GM10248 (cell line): ENCODE measurements around the gene FOXQ1.

Experiments used
- CTCF ChIA-PET: fragments of 300-600 bp; sonication (Branson Sonifier 250); formaldehyde crosslinking; extraction: SDS; loops from one replicate; lab custom pipeline; 2021; ENCODE audit warnings: antibody characterized with exemption; lab: Yijun Ruan, JAX
- POLR2A ChIA-PET: fragments of 350-650 bp; sonication (Branson Sonifier 250); formaldehyde crosslinking; extraction: SDS; loops from one replicate; lab custom pipeline; 2020; ENCODE audit warnings: antibody characterized with exemption; lab: Yijun Ruan, JAX
- DNase-seq: peaks from one replicate; pipeline ENCODE4 v3.0.0; 2012; ENCODE audit errors: extremely low spot score
- CTCF ChIP-seq: IDR thresholded peaks from 2 replicates; pipeline ENCODE4 v1.5.1; 2012; ENCODE audit warnings: mild to moderate bottlenecking, low read depth; ENCODE audit errors: extremely low read depth, missing control alignments, control extremely low read depth

FOXQ1 gene

GRCh38 chr6:1311400-1312202, at the start of gene FOXQ1:
TSS of gene FOXQ1 (plus strand) at chr6:1312098. CDS start at chr6:1312705, 607 bp downstream.
- POLR2A ChIA-PET = no interaction called here
- no peak for TF ChIP-seq CTCF
- CTCF ChIA-PET = no interaction called here
- no peak for DNase-seq

- ChIA-PET POLR2A (no interaction called here), CTCF (no interaction called here)
- DNase-seq = no peak
- TF ChIP-seq CTCF = no peak
These were observed 49.2 kb upstream of the FOXQ1 start for GRCh38 chr6:1262704-1263038.

- ChIA-PET POLR2A (no interaction called here), CTCF (no interaction called here)
- no peak for TF ChIP-seq CTCF
- no peak for DNase-seq
These were observed 48.7 kb upstream of the FOXQ1 start for GRCh38 chr6:1263039-1263849.

GRCh38 chr6:1263850-1264377, 48.0 kb upstream of the FOXQ1 start:
- ChIA-PET POLR2A (no interaction called here), CTCF (no interaction called here)
- TF ChIP-seq CTCF = no peak

GRCh38 chr6:1264619-1265445, 47.1 kb upstream of the FOXQ1 start:
- POLR2A ChIA-PET = no interaction called here
- TF ChIP-seq CTCF = no peak
- no peak for DNase-seq
- CTCF ChIA-PET = no interaction called here

More at GRCh38 chr6:1263850-1264377, 48.0 kb upstream of the FOXQ1 start:
- no peak for DNase-seq

- POLR2A ChIA-PET = no interaction called here
- DNase-seq = no peak
- no peak for TF ChIP-seq CTCF
- CTCF ChIA-PET = interaction anchor here (1.3 kb wide), 1 partner anchor 21 kb away, joined by 3 read pairs; no protein-coding TSS in a partner anchor
These were observed 45.2 kb upstream of the FOXQ1 start for GRCh38 chr6:1266686-1267056.
